AG04449 (cell line): ENCODE data around the gene ARHGEF33.

Source experiments
- CTCF ChIA-PET: fragments of 350-600 bp; formaldehyde crosslinking; extraction: SDS; loops from one replicate; lab custom pipeline; 2021; ENCODE audit warnings: antibody characterized with exemption; lab: Yijun Ruan, JAX
- POLR2A ChIA-PET: fragments of 400-600, 350-600 bp; formaldehyde crosslinking; extraction: SDS; loops from one replicate; lab custom pipeline; 2020; ENCODE audit warnings: antibody characterized with exemption, inconsistent platforms; lab: Yijun Ruan, JAX
- DNase-seq: peaks from one replicate; pipeline ENCODE4 v3.0.0-alpha.2; 2010; ENCODE audit warnings: low read depth, low spot score
- H3K4me3 ChIP-seq: 2 replicates; pipeline ENCODE4 v1.5.1; 2011; ENCODE audit warnings: low read depth, mild to moderate bottlenecking, control low read depth, low read length
- CTCF ChIP-seq: IDR thresholded peaks from one replicate; pipeline ENCODE4 v1.5.1; 2011; ENCODE audit warnings: mild to moderate bottlenecking, moderate library complexity, low read length, control low read depth, inconsistent platforms; ENCODE audit not compliant: insufficient read depth; ENCODE audit errors: missing control alignments

Gene ARHGEF33

GRCh38 chr2:38988716-38989115 is 99.0 kb downstream of the ARHGEF33 start:
- DNase-seq = no peak
- ChIA-PET POLR2A (no interaction called here), CTCF (no interaction called here)
- no peak overlapping the region for H3K4me3 ChIP-seq
- no peak for TF ChIP-seq CTCF

GRCh38 chr2:38991899-38992298 is 102.2 kb downstream of the ARHGEF33 start:
- no peak for TF ChIP-seq CTCF
- no peak overlapping the region for H3K4me3 ChIP-seq
- POLR2A ChIA-PET = no interaction called here
- CTCF ChIA-PET = interaction anchor here (1.8 kb wide), 1 partner anchor 16 kb away, joined by 4 read pairs; no protein-coding TSS in a partner anchor
- DNase-seq = no peak

- peak; percentile 82 for DNase-seq
- POLR2A ChIA-PET = interaction anchor here (0.7 to 1.1 kb wide), 2 partner anchors 246 to 272 kb away, joined by 3 read pairs; partner anchors contain the start of gene SRSF7
Observed at GRCh38 chr2:38997781-38998180, 108.1 kb downstream of the ARHGEF33 start.

GRCh38 chr2:39000552-39000951 is 110.9 kb downstream of the ARHGEF33 start:
- CTCF ChIA-PET = no interaction called here
- POLR2A ChIA-PET = no interaction called here
- DNase-seq = no peak
- H3K4me3 ChIP-seq = no peak overlapping the region
- TF ChIP-seq CTCF = no peak

More at GRCh38 chr2:38997781-38998180, 108.1 kb downstream of the ARHGEF33 start:
- no peak overlapping the region for H3K4me3 ChIP-seq
- CTCF ChIA-PET = interaction anchor here (0.7 kb wide), 1 partner anchor 16 kb away, joined by 3 read pairs; no protein-coding TSS in a partner anchor
- TF ChIP-seq CTCF = no peak

GRCh38 chr2:39007875-39008504 is 118.3 kb downstream of the ARHGEF33 start:
- TF ChIP-seq CTCF = no peak
- no peak for DNase-seq
- ChIA-PET POLR2A (no interaction called here), CTCF (interaction anchor here (1.8 kb wide), 1 partner anchor 15 kb away, joined by 4 read pairs; no protein-coding TSS in a partner anchor)
- no peak overlapping the region for H3K4me3 ChIP-seq

- DNase-seq = no peak
- H3K4me3 ChIP-seq = no peak overlapping the region
- POLR2A ChIA-PET = no interaction called here
- TF ChIP-seq CTCF = no peak
- CTCF ChIA-PET = no interaction called here
Observed at GRCh38 chr2:39008665-39009064, 119.0 kb downstream of the ARHGEF33 start.
